HG03097 (cell line): ENCODE data around the gene TMTC1.

Experiments
- ATAC-seq: cut with Tn5 transposase; IDR thresholded peaks from one replicate; pipeline ENCODE4 v1.9.1; 2021; ENCODE audit not compliant: unreplicated experiment, low FRiP score

TMTC1 gene

DNA sequence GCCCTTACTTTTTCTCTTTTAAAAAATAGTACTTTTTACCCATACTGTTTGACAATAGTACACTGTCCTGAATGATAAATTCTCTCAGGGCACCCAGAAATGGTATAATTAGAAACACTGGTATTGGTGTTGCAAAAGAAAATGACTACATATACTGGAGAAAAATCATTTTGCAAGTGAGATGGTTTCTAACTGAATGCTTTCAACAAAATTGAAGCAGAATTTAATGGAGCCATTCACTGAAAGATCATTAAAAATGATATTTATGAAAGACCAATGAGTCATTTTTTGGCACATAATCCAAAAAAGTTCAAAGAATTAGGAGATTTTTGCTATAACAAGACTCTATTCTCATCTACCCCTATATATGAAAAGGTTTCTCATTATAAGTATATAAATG lies 68.8 kb downstream of the TMTC1 start:
- ATAC-seq, result no peak

DNA sequence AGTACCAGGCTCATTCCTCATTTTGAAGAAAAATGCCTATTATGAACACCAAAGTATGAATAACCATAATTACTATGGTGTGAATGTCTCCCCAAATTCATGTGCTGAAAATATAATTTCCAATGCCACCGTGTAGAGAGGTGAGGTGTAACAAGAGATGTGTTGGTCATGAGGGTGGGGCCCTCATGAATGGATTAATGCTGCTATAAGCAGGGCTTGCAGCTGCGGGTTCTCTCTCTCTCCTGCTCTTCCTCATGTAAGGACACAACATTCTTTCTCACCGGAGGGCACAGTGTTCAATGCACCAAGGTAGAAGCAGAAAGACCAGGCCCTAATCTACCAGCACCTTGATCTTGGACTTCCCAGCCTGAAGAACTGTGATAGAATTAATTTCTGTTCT lies 70.0 kb downstream of the TMTC1 start:
- ATAC-seq, result no peak

DNA sequence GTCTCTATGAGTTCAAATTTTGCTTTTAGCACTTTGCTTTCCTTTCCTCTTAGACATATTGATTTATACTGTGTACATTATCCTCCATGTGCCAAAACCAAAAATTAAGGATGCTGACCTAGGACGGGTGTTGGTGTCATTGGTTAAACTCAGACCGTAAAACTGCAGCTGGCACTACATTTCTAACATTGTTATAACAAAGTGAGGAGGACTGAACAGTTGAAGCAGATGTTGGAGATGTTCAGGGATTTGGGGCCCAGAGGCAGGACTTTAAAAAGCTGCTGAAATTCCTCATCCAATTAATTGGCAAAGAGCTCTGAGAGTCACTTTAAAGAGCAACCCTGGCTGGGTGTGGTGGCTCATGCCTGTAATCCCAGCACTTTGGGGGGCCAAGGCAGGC lies 72.4 kb downstream of the TMTC1 start:
- ATAC-seq, result no peak

GRCh38 chr12:29710104-29710503 lies 73.6 kb downstream of the TMTC1 start:
- ATAC-seq, result no peak

DNA sequence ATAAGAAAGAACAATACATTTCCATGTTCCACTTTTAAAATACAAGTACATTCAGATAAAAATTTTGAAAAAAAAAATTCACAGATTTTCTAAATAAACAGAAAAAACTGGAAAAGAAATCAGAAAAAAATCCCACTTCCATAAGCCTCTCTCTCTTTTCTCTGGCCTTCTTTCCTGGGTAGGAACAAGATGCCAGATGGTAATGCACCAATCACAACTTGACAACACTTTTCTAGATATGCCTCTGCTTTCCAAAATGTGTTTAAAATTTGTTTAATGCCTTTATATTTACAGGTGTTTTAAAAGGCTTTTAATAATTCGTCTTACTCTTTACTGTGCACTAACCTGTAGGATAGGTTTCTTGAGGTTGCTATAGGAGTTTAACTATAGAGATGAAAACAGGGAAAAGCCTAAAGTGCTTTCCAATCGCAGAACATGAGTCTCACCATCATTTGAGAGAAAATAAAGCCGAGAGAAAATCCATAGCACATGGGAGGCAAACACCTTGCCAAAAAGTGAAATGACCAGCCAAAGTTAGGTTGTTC lies 74.2 kb downstream of the TMTC1 start:
- ATAC-seq, result no peak

DNA sequence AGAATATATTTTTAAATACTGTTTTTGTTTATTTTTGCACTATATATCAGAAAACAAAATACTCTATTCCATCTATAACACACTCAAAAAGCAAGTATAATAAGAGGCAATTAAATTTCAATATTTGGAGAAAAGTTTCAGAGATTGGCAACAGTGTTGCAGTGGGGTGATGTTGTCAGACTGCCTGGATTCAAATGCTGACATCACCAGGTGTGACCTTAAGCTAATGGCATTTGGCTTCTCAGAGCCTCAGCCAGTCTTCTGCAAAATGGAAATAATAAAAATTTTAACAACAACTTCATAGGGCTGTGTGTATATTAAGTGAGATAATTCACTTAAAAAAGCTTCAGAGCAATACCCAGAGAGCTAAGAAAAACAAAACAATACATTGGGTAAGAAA lies 74.7 kb downstream of the TMTC1 start:
- ATAC-seq, result no peak

- ATAC-seq, result no peak
Measured at GRCh38 chr12:29707846-29708245, 75.9 kb downstream of the TMTC1 start.

GRCh38 chr12:29706311-29706710 lies 77.4 kb downstream of the TMTC1 start:
- no peak for ATAC-seq

DNA sequence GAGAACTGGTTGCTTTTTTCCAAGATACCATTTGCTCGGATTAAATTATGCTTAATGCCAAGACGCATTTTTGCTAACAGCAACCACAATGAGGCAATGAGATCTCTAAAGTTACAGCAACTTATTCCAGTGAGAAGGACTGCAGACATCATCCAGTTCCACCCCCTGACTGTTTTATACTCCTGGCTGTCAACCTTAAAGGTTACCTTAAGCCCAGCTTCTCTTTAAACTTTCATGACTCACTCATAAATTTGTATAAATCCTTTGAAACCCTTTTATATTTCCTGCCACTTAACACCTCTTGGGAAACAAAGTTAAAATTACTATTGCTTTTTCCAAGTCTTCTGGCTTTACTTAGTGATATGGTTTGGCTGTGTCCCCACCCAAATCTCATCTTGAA lies 80.2 kb downstream of the TMTC1 start:
- ATAC-seq, result no peak

GRCh38 chr12:29702972-29703371 lies 80.8 kb downstream of the TMTC1 start:
- no peak for ATAC-seq

- ATAC-seq, result no peak
Measured at GRCh38 chr12:29702222-29702621, 81.5 kb downstream of the TMTC1 start.

DNA sequence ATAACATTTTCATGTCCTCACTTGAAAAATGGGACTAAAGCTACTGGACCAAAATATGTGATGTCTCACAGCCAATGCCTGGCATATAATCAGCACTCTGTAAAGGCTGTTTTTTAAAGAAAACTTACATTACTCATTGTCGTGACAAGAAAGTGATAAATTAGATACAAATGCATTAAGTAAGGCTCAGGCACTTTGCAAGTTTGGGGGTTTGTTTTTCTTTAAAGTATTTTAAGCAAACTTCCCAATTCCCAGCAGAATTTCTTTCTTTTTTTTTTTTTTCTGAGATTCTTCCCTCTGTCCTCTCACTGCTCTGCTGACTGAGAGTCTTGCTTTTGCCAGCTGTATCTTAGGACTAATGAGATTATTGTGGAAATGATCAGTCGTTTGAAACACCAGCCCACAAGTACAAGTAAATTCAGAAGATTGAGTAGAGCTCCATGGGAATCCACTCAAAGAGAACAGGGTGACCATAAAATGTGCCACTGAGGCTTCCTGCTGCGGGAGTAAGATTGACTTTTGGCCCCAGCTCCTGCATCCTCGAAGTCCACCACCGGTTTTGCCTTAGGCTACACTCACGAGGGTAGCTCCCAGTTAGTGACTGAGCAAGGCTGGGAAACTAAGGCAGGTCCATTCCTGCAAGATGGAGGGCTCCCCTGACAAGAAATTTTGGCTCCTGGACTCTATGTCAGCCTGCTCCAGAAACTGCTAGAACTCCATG lies 82.8 kb downstream of the TMTC1 start:
- ATAC-seq, result no peak

- no peak for ATAC-seq
Measured at GRCh38 chr12:29698756-29699155, 85.0 kb downstream of the TMTC1 start.

DNA sequence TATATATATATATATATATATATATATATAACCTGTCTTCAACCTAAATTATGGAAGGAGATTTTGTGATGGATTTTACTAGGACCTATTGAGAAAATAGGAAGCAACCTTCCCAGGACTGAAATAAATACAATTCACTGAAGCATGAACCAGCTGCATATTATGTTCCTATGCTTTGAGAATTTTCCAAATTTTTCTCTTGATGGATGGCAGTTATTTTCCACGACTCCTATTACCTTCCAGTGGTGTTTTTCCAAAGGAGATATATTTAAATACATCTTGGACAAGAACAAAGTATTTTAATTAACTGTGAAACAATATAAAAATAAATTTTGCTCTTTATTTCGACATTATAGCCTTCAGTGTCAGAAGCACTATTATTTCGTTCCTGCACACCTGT lies 87.9 kb downstream of the TMTC1 start:
- no peak for ATAC-seq

DNA sequence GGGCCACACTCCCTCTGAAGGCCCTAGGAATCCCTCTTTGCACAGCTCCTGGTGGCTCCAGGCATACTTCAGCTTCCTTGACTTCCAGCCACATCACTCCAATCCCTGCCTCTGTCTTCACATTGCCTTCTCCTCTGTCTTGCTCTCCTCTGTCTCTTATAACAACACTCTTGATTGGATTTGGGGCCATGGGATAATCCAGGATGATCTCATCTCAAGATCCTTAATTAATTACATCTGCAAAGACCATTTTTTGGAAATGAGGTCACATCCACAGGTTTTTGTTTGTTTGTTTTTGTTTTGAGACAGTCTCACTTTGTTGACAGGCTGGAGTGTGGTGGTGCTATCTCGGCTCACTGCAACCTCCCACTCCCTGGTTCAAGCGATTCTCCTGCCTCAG lies 88.7 kb downstream of the TMTC1 start:
- ATAC-seq, result no peak

DNA sequence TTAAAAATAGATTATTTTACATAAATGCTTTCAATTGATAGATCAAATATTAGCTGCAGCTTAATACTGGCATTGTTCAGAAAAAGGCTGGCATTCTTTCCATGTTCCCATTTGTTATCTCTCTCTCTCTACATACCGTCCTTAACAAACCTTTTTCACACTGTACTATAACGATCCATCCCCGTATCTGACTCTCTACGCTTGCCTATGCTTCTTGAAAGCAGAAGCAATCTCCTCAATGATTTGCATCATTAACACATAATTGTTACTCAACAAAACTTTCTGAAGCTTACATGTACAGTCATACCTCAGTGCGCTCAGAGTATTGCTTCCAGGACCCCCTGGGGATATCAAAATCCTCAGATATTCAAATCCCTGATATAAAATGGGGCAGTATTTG lies 89.7 kb downstream of the TMTC1 start:
- ATAC-seq, result no peak

GRCh38 chr12:29692237-29692636 lies 91.5 kb downstream of the TMTC1 start:
- ATAC-seq, result no peak

DNA sequence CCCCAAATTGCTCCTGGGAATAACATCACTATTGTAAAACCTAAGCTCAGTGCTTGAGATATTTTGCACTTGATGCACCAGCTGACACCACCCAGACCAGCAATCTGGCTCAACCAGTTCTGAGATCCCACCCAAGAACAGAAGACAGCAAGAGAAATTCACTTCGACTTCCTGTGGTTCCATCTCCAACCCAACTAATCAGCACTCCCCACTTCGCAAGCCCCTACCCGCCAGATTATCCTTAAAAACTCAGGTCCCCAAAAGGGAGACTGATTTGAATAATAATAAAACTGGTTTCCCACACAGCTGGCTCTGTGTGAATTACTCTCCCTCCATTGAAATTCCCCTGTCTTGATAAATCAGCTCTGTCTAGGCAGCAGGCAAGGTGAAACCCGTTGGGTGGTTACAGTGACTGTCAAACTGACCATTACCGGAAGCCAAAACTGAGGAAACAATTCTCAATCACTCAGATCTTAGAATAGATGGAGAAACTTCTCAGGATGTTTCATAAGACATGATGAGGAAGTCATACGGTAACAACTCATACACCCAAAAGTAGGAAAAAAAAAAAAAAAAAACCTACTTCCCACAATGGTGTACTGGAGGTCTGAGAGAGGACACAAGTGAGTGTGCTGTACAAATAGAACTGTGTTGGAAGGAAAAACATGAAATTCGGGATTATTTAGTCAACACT lies 92.4 kb downstream of the TMTC1 start:
- no peak for ATAC-seq

DNA sequence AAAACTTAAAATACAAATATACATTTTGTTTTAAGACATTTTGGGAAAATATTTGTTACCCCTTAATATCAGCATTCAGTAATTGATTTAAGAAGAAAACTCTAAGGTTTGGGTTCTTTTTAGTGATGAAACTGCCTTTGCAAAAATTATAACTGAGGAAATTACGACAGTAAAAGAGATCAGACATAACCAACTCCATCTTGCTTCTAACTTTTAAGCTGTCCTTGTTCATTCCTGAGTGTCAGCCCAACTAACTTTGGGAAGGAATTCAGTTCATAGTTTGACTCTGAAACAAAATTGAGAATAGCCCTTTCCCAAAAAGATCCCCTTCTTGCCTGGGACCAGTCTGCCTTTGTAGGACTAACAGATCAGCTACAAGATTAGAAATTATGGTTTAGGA lies 93.0 kb downstream of the TMTC1 start:
- ATAC-seq, result no peak

DNA sequence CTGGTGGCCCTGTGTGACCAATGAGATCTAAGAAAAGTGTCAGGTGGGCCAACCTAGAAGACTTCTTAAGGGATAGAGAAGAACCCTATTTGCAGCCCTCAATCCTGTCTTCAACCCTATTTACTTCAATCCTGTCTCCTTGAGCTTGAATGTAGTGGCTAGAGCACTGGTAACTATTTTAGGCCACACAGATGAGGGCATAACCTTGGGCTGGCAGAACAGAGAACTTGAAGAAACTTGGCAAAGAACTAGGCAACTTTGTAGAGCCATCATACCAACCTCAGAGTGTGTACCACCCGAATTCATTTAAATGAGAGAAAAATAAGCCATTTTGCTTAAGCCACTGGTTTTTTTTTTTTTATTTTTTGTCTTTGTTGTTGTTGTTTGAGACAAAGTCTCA lies 94.8 kb downstream of the TMTC1 start:
- no peak for ATAC-seq

- ATAC-seq, result no peak
Measured at GRCh38 chr12:29682088-29682487, 101.7 kb downstream of the TMTC1 start.

DNA sequence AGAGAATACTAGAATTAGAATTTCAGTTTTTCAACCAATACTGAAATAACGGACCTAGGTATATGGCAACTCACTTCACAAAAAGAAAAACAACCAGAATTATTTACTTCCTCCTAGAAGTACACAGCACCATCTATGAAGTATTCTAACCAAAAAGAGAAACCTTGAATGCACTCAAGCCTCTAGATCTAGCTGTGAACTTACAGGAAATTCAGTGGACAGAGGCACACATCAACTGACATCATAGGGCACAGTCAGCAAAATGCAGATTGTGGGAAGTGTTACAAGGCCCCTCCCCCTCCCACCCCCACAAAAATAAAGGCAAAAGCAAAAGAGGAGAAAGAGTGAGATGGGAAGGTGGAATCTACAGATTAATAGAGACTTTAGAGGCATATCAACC lies 102.4 kb downstream of the TMTC1 start:
- no peak for ATAC-seq
